GM03348 (cell line): ENCODE data around the gene TOLLIP.
"Not testable (repeated sequence)": the region's sequence is repeated elsewhere in the genome, so short reads cannot be mapped to it uniquely, and the experiment has no call there.

Experiments
- DNase-seq: peaks from one replicate; pipeline ENCODE4 v3.0.0; 2012; ENCODE audit warnings: low spot score

Gene TOLLIP

DNA sequence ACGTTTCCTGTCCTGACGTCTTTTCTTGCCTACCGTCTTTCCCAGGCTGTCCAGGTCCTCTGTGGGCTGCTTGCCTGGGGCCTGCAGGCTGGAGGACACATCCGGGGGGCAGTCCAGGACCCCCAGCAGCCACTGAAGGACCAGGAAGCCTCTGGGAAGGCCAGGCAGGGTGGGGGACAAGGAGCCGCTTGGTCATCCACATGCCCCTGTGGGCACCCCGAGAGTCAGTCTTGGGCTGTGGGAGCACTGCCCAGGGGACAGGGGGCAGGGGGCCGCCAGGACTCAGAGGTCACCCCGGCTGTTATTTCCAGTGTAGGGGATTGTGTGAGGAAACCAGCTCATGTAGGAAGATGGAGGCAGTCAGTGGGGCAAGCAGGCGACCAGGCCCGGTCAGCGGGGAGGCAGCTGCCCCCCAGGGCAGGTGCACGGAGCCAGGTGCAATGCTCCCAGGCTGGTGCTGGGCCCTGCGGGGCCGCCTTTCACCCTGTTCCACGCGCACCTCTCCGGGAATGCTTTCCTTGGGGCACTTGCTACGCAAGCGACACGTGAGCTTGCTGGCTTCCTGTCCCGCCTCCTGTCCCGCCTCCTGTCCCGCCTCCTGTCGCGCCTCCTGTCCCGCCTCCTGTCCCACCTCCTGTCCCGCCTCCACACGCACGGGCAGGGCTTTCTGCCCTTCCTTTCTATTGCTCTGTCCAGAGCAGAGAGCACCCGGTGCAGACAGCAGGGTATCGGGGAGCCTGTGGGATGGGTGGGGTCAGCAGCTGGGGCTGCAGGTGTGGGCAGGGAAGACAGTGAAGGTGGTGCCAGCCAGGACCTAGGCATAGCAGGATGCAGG lies 47.0 kb downstream of the TOLLIP start:
- DNase-seq = peak; percentile 96

DNA sequence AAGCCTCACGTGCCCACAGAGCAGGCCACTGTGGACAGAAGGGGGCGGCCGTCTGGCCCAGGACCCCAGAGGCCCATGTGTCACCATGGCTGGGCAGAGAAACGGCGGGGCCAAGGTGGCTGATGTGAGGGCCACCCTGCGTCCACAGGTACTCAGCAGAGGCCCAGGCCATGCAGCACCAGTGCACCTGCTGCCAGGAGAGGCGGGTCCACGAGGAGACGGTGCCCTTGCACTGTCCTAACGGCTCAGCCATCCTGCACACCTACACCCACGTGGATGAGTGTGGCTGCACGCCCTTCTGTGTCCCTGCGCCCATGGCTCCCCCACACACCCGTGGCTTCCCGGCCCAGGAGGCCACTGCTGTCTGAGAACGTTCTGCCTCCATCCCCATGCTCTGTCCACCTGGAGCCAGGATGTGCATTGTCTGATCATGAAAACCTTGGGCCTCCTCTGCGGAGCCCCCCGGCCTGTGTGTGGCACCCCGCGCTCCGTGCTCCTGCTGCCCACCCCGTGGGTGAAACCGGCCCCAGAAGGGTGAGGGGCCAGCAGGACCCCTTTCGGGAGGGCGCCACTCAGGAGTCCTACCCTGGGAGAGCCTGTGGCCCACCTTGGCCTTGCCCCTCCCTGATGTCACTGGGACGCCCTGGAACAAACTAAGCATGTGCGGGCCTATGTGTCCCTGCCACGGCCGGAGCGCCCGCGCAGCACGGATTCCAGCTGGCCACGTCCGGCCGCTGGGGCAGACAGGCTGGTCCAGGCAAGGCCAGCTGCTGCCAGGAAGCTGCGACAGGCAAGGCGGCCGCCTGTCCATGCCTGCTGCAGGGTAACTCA lies 48.0 kb downstream of the TOLLIP start:
- no peak for DNase-seq

DNA sequence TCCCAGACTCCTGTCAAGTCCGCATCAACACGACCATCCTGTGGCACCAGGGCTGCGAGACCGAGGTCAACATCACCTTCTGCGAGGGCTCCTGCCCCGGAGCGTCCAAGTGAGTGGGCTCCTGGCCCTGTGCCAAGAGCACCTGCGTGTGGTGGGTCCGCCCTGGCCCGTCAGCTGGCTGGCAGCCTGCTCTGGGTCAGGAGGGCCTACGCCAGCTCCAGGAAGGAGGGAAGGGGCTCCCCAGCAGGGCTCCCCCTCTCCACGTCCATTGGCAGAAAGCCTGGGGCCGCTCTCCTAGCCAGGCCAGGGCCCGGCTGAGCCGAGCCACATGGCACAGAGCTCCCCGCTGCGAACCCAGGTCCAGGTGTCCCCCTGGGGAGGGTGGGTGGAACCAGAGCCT lies 48.8 kb downstream of the TOLLIP start:
- DNase-seq = no peak

DNA sequence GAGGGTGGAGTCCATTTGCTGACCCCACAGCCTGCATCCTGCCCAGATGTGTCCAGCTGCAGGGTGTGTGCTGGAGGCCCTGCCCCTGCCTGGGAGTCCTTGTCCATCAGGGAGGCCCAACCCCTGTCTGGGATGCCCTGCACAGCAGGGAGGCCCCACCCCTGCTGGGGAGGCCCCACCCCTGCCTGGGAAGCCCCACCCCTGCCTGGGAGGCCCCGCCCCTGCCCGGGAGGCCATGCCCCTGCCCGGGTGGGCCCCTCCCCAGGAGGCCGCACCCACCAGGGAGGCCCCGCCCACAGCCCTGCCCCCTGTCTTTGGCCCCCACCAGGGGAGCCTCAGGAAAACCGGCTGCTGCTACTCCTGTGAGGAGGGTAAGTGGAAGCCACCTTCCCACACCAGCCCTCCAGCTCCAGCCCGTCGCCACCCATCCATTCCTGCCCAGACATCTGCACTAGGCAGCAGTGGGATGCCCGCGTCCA lies 49.4 kb downstream of the TOLLIP start:
- peak; percentile 78 for DNase-seq

DNA sequence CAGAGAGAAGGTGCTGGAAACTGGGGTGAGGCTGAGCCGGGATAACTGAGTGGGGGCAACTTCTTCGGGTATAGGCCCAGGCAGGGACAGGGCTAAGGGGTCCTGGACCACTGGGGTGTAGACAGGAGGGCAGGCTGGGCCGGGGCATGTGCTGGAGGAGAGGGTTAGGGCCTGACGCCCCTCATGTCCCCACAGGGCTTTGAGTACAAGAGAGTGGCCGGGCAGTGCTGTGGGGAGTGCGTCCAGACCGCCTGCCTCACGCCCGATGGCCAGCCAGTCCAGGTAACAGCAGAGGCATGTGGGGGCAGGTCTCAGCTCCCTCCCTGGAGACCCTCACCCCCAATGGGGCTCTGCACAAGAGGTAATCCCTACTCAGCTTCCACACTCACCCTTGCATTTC lies 49.9 kb downstream of the TOLLIP start:
- no peak for DNase-seq

DNA sequence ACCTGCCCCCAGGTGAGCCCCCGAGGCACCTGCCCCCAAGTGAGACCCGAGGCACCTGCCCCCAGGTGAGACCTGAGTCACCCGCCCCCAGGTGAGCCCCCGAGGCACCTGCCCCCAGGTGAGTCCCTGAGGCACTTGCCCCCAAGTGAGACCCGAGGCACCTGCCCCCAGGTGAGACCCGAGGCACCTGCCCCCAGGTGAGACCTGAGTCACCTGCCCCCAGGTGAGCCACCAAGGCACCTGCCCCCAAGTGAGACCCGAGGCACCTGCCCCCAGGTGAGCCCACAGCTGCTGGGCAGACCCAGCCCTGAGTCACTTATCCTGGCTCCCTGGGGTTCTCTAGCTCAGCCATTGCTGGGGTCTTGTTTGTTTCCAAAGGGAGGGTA lies 50.4 kb downstream of the TOLLIP start:
- DNase-seq = no peak

DNA sequence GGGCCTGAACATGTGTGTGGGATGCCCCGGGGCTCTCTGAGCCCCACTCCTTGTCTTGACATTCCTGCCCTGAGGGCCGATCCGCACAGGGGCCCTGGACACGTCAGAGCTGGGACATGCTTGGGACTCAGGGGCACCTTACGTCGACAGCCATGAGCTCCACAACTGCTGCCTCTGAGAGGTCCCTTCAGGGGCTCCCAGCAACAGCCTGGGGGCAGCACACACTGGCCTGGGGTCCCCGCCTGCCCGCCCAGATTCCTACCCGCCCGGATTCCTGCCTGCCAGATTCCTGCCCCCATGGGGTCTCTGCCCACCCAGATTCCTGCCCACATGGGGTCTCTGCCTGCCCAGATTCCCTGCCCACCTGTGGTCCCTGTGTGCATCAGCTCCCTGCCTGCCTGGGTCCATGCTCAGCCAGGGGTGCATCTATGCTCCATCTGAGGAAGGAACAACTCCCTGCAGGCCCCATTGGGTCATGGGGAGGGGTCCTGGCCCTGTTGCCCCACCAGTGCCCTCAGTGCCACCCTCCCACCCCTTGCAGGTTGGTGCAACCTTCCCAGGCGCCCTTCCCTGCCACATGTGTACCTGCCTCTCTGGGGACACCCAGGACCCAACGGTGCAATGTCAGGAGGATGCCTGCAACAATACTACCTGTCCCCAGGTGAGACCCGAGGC lies 50.9 kb downstream of the TOLLIP start:
- DNase-seq = no peak

DNA sequence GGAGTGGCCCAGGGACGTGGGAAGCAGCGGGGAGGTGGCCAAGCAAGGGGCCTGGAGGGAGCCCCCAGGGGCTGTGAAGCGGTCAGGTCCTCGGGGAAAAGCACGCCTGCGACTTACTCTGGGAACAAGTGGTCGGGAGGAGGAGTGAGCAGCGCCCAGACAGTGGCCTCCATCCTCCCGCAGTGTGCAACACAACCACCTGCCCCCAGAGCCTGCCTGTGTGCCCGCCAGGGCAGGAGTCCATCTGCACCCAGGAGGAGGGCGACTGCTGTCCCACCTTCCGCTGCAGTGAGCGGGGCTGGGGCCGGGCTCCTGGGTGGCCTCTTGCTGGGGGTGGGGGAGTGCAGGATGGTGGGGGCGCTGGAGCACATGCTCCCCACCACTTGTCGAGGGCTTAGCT lies 51.5 kb downstream of the TOLLIP start:
- no peak for DNase-seq

DNA sequence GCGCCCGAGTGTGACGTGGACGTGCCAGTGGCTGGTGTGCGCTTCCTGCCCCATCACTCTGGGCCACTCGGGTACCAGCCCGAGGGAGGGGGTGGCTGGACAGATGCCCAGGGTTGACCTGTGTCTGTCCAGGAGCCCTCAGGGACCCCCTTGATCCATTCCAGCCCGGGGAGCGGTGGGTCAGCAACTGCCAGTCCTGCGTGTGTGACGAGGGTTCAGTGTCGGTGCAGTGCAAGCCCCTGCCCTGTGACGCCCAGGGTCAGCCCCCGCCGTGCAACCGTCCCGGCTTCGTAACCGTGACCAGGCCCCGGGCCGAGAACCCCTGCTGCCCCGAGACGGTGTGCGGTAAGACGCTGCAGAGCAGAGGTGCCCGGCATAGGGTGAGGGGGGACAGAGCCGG lies 52.1 kb downstream of the TOLLIP start:
- DNase-seq = no peak

DNA sequence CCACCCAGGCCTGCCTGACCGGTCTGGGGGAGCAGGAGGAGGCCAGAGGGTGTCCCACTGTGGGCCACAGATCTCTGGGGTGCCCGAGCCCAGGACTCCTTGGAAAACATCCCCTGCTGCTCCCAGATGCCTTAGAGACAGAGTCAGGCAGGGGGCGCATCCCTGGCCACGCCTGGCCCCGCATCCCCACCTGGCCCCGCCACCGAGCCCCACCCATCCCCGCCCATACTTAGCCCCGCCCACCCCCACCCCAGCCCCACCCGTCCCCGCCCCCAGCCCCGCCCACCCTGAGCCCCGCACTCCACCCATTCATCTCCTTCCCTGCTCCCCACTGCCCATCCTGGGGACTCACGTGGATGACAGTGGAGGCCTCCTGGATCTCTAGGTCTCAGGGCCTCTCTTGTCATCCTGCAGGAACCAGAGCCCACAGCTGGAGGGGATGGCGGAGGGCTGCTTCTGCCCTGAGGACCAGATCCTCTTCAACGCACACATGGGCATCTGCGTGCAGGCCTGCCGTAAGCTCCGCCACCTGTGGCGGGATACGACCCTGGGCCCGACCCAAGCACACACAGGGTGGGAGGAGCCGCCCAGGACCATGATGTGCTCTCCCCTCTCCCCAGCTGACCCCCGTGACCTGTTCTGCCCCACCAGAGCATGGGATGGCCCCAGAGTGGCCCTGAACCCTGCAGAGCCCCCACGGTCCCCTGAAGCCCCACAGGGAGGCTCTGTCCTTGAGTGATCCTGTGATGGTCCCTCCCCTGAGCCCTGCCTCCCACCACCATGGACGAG lies 53.0 kb downstream of the TOLLIP start:
- DNase-seq = no peak

DNA sequence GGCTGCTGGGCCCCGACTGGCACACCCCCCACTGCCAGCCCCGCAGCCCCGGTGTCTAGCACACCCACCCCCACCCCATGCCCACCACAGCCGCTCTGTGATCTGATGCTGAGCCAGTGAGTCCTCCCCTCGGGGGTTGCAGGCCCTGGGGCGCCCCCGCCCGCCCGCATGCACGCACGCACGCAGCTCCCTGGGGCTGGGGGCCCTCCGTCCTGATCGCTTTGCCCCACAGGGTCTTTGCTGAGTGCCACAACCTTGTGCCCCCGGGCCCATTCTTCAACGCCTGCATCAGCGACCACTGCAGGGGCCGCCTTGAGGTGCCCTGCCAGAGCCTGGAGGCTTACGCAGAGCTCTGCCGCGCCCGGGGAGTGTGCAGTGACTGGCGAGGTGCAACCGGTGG lies 54.3 kb downstream of the TOLLIP start:
- DNase-seq = no peak

DNA sequence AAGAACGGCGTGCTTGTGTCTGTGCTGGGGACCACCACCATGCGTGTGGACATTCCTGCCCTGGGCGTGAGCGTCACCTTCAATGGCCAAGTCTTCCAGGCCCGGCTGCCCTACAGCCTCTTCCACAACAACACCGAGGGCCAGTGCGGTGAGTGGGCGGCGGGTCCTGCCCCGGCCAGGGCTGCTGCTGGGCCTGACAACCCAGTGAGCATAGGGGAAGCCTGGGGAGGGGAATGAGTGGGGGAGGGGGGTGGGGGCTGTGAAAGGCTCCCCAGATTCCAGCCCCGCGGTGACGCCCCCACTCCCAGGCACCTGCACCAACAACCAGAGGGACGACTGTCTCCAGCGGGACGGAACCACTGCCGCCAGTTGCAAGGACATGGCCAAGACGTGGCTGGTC lies 54.7 kb downstream of the TOLLIP start:
- no peak for DNase-seq

DNA sequence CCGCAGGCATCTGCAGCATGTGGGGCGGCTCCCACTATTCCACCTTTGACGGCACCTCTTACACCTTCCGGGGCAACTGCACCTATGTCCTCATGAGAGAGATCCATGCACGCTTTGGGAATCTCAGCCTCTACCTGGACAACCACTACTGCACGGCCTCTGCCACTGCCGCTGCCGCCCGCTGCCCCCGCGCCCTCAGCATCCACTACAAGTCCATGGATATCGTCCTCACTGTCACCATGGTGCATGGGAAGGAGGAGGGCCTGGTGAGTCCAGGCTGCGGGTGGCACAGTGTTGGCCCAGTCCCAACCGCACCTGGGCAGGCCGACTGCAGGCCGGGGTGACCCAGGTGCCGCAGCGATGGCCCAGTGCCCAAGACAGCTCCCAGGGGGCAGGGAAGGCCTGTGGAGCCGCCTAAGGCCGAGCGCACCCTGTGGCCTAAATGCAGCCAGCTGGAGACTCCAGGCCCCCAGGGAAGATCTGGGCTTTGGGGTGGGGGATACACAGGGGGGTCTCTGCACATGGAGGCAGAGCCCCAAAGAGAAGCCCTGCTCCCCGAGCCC lies 55.3 kb downstream of the TOLLIP start:
- no peak for DNase-seq

DNA sequence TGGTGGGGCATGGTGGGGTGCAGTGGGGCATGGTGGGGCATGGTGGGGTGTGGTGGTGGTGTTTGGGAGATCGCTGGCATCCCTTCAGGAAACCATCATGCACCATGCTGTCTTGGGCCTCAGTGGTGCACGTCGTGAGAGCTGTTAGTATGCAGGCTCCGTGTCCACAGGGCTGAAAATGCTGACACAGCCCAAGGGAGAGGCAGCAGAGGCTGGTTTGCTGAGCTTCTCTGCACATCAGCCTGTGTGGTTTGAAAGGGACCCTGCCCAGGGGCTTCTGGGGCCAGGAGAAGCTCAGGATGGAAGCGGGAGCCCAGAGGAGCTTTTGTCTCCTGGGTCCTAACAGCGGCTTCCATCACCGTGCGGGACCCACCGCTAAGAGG lies 56.3 kb downstream of the TOLLIP start:
- no peak for DNase-seq

DNA sequence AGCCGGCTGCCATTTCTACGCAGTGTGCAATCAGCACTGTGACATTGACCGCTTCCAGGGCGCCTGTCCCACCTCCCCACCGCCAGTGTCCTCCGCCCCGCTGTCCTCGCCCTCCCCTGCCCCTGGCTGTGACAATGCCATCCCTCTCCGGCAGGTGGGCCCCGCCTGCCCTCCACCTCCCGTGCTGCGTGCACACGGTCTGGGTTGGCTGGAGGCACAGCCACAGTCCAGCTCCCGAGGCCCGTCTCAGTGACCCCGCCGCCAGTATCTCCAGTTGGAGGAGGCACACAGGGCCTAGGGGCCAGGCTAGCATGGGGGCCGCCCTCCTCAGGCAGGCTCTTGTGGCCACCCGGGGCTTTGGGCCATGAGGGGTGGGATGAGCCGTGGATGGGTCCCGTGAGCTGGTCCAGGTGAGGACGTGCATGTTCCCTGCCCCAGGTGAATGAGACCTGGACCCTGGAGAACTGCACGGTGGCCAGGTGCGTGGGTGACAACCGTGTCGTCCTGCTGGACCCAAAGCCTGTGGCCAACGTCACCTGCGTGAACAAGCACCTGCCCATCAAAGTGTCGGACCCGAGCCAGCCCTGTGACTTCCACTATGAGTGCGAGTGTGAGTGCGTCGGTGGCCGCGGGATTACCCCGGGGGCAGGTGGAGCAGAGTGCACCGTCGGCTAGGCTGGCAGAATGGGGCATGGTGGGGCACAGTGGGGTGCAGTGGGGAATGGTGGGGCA lies 56.9 kb downstream of the TOLLIP start:
- DNase-seq = no peak

DNA sequence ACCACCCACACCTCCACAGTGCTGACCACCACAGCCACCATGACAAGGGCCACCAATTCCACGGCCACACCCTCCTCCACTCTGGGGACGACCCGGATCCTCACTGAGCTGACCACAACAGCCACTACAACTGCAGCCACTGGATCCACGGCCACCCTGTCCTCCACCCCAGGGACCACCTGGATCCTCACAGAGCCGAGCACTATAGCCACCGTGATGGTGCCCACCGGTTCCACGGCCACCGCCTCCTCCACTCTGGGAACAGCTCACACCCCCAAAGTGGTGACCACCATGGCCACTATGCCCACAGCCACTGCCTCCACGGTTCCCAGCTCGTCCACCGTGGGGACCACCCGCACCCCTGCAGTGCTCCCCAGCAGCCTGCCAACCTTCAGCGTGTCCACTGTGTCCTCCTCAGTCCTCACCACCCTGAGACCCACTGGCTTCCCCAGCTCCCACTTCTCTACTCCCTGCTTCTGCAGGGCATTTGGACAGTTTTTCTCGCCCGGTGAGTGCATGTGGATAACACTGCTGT lies 58.1 kb downstream of the TOLLIP start:
- no peak for DNase-seq

DNA sequence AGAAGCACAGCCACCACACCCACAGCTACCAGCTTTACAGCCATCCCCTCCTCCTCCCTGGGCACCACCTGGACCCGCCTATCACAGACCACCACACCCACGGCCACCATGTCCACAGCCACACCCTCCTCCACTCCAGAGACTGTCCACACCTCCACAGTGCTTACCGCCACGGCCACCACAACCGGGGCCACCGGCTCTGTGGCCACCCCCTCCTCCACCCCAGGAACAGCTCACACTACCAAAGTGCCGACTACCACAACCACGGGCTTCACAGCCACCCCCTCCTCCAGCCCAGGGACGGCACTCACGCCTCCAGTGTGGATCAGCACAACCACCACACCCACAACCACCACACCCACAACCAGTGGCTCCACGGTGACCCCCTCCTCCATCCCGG lies 59.0 kb downstream of the TOLLIP start:
- DNase-seq = not testable (repeated sequence)

DNA sequence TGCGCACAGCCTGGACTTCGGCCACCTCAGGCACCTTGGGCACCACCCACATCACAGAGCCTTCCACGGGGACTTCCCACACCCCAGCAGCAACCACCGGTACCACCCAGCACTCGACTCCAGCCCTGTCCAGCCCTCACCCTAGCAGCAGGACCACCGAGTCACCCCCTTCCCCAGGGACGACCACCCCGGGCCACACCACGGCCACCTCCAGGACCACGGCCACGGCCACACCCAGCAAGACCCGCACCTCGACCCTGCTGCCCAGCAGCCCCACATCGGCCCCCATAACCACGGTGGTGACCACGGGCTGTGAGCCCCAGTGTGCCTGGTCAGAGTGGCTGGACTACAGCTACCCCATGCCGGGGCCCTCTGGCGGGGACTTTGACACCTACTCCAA lies 60.5 kb downstream of the TOLLIP start:
- DNase-seq = not testable (repeated sequence)

DNA sequence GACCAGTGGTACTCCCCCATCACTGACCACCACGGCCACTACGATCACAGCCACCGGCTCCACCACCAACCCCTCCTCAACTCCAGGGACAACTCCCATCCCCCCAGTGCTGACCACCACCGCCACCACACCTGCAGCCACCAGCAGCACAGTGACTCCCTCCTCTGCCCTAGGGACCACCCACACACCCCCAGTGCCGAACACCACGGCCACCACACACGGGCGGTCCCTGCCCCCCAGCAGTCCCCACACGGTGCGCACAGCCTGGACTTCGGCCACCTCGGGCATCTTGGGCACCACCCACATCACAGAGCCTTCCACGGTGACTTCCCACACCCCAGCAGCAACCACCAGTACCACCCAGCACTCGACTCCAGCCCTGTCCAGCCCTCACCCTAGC lies 62.4 kb downstream of the TOLLIP start:
- not testable (repeated sequence) for DNase-seq

DNA sequence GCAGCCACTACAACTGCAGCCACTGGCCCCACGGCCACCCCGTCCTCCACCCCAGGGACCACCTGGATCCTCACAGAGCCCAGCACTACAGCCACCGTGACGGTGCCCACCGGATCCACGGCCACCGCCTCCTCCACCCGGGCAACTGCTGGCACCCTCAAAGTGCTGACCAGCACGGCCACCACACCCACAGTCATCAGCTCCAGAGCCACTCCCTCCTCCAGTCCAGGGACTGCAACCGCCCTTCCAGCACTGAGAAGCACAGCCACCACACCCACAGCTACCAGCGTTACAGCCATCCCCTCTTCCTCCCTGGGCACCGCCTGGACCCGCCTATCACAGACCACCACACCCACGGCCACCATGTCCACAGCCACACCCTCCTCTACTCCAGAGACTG lies 63.1 kb downstream of the TOLLIP start:
- not testable (repeated sequence) for DNase-seq

DNA sequence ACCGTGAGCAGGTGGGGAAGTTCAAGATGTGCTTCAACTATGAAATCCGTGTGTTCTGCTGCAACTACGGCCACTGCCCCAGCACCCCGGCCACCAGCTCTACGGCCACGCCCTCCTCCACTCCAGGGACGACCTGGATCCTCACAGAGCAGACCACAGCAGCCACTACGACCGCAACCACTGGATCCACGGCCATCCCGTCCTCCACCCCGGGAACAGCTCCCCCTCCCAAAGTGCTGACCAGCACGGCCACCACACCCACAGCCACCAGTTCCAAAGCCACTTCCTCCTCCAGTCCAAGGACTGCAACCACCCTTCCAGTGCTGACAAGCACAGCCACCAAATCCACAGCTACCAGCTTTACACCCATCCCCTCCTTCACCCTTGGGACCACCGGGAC lies 63.7 kb downstream of the TOLLIP start:
- not testable (repeated sequence) for DNase-seq
